Ascending aorta (tissue), 2 donors: Measurements from ENCODE around the gene KPNB1. TPM values are rescaled to one million over a fixed set of nuclear protein-coding genes. Genes with fewer than 3 reads are reported as not detected.

ENCODE experiments used
- DNase-seq, 2 donors: peaks; one replicate each; pipeline ENCODE4 v3.0.0-alpha.2; 2019; ENCODE audit warnings: low spot score in 2 of 2
- H3K27ac ChIP-seq, 2 donors: fragments of 200-600 bp; sonication (generic); one replicate each; pipeline ENCODE4 v1.5.1; 2016 to 2017; ENCODE audit warnings: mild to moderate bottlenecking in 1 of 2
- H3K27me3 ChIP-seq: fragments of 200-600 bp; sonication (generic); one replicate; pipeline ENCODE4 v1.5.1; 2017
- H3K36me3 ChIP-seq, 2 donors: fragments of 200-600 bp; sonication (generic); one replicate each; pipeline ENCODE4 v1.5.1; 2016
- H3K4me1 ChIP-seq, 2 donors: fragments of 200-600 bp; sonication (generic); one replicate each; pipeline ENCODE4 v1.5.1; 2016 to 2017; ENCODE audit warnings: mild to moderate bottlenecking in 1 of 2
- H3K4me3 ChIP-seq, 2 donors: fragments of 200-600 bp; sonication (generic); one replicate each; pipeline ENCODE4 v1.5.1; 2016 to 2017; ENCODE audit warnings: mild to moderate bottlenecking in 1 of 2
- H3K9me3 ChIP-seq, 2 donors: fragments of 200-600 bp; sonication (generic); one replicate each; pipeline ENCODE4 v1.5.1; 2016
- intact Hi-C: fragments of 100-400 bp; cut with DNase I; formaldehyde crosslinking; loops from one replicate; pipeline ENCODE4 v1.15.1; 2023
- total RNA-seq: library from RNA; depleted of rRNA; stranded (reverse); fragments of >200 nt; gene quantifications from one replicate; pipeline ENCODE4 v1.1.0, GENCODE V29; 2016
- TF ChIP-seq, protein P1 (sequence below), 3 experiments: fragments of 200-600 bp in 2 of 3; fragments of 450-650 bp in 1 of 3; sonication (generic) in 2 of 3; IDR thresholded peaks; one replicate each; pipeline ENCODE4 v1.5.1; 2016 to 2019; ENCODE audit warnings: antibody characterized with exemption in 3 of 3, mild to moderate bottlenecking in 1 of 3, moderate library complexity in 1 of 3

The KPNB1 gene
- total RNA-seq, 1 donor from 2014 or later: 261 TPM

- Histone ChIP-seq H3K4me1 (peaks cover 0 to 8% of the 10 kb centered on the region in 2 donors), H3K27me3 (no peaks in the 10 kb centered on the region), H3K4me3 (no peak overlapping the region), H3K9me3 (no peaks in the 10 kb centered on the region), H3K36me3 (peaks cover 6 to 14% of the 10 kb centered on the region in 2 donors), H3K27ac (no peak overlapping the region)
- intact Hi-C loops: no loop called here
- no peak for DNase-seq
- TF ChIP-seq, protein P1, sequence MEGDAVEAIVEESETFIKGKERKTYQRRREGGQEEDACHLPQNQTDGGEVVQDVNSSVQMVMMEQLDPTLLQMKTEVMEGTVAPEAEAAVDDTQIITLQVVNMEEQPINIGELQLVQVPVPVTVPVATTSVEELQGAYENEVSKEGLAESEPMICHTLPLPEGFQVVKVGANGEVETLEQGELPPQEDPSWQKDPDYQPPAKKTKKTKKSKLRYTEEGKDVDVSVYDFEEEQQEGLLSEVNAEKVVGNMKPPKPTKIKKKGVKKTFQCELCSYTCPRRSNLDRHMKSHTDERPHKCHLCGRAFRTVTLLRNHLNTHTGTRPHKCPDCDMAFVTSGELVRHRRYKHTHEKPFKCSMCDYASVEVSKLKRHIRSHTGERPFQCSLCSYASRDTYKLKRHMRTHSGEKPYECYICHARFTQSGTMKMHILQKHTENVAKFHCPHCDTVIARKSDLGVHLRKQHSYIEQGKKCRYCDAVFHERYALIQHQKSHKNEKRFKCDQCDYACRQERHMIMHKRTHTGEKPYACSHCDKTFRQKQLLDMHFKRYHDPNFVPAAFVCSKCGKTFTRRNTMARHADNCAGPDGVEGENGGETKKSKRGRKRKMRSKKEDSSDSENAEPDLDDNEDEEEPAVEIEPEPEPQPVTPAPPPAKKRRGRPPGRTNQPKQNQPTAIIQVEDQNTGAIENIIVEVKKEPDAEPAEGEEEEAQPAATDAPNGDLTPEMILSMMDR (IDR thresholded peaks at IDR 0.05): no peak
Measured at GRCh38 chr17:47703191-47703591, 53.5 kb downstream of the KPNB1 start.

DNA sequence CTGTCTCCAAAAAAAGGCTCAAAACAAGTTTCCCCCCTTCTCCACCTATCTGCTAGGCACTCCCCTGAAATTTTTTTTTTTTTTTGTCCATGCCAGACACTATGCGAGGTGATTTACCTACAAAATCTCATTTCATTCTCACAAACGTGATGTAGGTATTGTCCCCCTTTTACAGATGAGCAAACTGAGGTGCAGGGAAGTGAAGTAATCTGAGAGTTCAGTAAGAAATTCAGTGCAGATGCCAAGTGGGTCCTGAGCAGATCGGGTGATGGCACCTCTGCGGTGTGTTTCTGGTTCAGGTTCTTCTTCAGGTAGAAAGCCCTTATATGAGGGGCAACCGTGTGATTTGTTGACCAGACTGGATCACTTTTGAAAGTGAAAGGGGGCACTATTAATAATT is 54.0 kb downstream of the KPNB1 start:
- Histone ChIP-seq H3K4me1 (peaks cover 0 to 10% of the 10 kb centered on the region in 2 donors), H3K36me3 (peaks cover 6 to 14% of the 10 kb centered on the region in 2 donors), H3K4me3 (no peak overlapping the region), H3K27me3 (no peaks in the 10 kb centered on the region), H3K9me3 (no peaks in the 10 kb centered on the region), H3K27ac (no peak overlapping the region)
- no peak for DNase-seq
- TF ChIP-seq, protein P1 (IDR thresholded peaks at IDR 0.05): no peak
- intact Hi-C loops: no loop called here

DNA sequence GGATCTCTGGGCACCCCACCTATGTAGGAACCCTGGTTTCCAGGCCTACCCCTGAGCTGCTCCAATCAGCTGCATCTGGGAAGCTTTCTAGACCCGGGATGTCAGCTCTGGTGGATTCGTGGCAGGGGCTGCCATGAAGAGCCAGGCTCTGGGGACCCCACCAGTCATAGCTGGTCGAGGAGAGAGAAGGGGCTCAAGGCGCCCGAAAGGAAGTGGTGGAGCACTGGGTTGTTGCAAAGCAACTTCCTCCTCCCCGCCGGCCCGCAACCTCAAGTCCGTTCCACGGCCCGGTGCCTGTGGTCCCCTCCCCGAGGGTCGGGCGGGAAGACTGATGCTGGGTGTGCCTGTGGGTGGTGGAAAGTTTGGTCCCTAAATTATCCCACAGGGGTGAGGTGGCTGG is 54.4 kb downstream of the KPNB1 start:
- Histone ChIP-seq H3K27ac (no peak overlapping the region), H3K4me1 (peaks cover 0 to 12% of the 10 kb centered on the region in 2 donors), H3K9me3 (no peaks in the 10 kb centered on the region), H3K4me3 (no peak overlapping the region), H3K36me3 (peaks cover 6 to 13% of the 10 kb centered on the region in 2 donors), H3K27me3 (no peaks in the 10 kb centered on the region)
- intact Hi-C loops: no loop called here
- DNase-seq: no peak
- TF ChIP-seq, protein P1 (IDR thresholded peaks at IDR 0.05): no peak

DNA sequence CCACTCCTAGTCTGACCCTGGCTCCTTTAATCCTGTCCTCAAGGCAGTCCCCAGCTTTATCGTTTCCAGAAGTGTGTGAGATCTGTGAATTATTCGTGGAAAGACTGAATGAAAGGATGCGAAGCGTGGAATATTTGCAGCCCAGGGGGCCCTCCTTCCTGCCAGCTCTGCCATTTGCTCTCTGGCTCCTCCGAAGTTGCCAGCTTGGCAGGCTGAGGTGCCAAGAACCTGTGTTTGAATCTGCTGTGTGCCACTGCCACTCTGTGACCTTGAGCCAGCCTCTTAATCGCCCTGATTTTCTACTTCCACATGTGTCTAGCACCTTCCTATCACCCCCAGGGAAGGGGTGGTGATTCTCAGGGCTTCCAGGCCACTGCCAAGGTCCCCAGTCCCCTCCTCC is 55.0 kb downstream of the KPNB1 start:
- Histone ChIP-seq H3K27ac (no peak overlapping the region), H3K4me1 (peaks cover 0 to 13% of the 10 kb centered on the region in 2 donors), H3K4me3 (no peak overlapping the region), H3K36me3 (peaks cover 6 to 9% of the 10 kb centered on the region in 2 donors), H3K27me3 (no peaks in the 10 kb centered on the region), H3K9me3 (no peaks in the 10 kb centered on the region)
- DNase-seq: no peak
- intact Hi-C loops: no loop called here
- TF ChIP-seq, protein P1 (IDR thresholded peaks at IDR 0.05): no peak

- Histone ChIP-seq H3K36me3 (peaks cover 4 to 15% of the 10 kb centered on the region in 2 donors), H3K4me1 (peaks cover 0 to 13% of the 10 kb centered on the region in 2 donors), H3K27me3 (no peaks in the 10 kb centered on the region), H3K4me3 (no peak overlapping the region), H3K9me3 (no peaks in the 10 kb centered on the region), H3K27ac (no peak overlapping the region)
- DNase-seq: no peak
- intact Hi-C loops: no loop called here
- TF ChIP-seq, protein P1 (IDR thresholded peaks at IDR 0.05): no peak
Measured at GRCh38 chr17:47705536-47706530, 56.1 kb downstream of the KPNB1 start.
